GM13976 (cell line): ENCODE measurements around the gene KLHL12.

Experiments used
- DNase-seq: peaks from one replicate; pipeline ENCODE4 v3.0.0; 2012; ENCODE audit warnings: low spot score
- in situ Hi-C: fragments of 300-500 bp; cut with MboI; formaldehyde crosslinking; loops from one replicate; pipeline ENCODE4 v1.12.0; 2022; ENCODE audit warnings: low sequenced_read_pairs, mixed read lengths, inconsistent platforms; ENCODE audit not compliant: unreplicated experiment
- TF ChIP-seq, protein P1 (sequence below): IDR thresholded peaks from 2 replicates; pipeline ENCODE4 v1.5.1; 2012; ENCODE audit warnings: borderline replicate concordance, mild to moderate bottlenecking; ENCODE audit not compliant: insufficient read depth; ENCODE audit errors: extremely low read depth, missing control alignments, control extremely low read depth

The KLHL12 gene

GRCh38 chr1:202873026-202873425 is 54.0 kb downstream of the KLHL12 start:
- in situ Hi-C loops = no loop called here
- TF ChIP-seq, protein P1, sequence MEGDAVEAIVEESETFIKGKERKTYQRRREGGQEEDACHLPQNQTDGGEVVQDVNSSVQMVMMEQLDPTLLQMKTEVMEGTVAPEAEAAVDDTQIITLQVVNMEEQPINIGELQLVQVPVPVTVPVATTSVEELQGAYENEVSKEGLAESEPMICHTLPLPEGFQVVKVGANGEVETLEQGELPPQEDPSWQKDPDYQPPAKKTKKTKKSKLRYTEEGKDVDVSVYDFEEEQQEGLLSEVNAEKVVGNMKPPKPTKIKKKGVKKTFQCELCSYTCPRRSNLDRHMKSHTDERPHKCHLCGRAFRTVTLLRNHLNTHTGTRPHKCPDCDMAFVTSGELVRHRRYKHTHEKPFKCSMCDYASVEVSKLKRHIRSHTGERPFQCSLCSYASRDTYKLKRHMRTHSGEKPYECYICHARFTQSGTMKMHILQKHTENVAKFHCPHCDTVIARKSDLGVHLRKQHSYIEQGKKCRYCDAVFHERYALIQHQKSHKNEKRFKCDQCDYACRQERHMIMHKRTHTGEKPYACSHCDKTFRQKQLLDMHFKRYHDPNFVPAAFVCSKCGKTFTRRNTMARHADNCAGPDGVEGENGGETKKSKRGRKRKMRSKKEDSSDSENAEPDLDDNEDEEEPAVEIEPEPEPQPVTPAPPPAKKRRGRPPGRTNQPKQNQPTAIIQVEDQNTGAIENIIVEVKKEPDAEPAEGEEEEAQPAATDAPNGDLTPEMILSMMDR = no peak
- DNase-seq = no peak

GRCh38 chr1:202871367-202871766 is 55.7 kb downstream of the KLHL12 start:
- no peak for DNase-seq

DNA sequence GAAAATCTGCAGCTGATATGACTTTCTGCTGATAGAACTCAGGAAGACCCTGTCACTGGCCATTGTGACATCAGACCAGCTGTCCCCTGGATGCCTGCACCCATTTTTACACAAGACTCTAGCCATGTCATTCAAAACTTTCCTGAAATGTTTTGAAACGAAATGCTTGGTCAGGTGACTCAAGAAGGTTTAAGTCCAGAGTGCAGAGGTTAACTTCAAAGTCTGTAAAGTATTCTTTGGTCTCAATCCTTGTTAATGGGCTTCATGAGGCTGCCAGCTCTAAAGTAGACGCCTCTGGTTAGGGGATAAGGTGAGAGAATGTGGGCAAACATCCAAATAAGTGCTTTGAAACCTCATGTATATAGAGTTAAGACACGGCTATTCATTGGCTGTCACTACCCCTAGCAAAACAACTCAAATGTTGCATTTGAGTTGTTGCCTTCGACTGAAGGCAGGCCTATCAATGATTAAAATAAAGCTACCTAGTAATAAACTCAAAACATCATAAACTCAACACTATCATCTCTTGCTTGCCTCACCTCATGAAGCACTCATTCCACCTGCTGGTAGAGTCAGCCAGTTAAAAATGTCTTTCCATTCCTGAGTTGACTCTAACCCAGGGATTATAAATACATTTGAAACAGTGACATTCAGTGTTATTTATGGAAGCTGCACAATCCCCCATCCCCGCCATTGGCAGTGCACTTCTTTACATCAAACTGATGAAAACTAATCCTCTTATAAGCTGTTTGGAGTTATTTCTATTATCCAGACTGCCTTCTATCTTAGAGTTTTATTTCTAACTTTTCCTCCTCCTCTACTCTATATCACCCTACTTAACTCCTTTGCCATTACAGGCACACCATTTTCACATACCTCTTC is 64.1 kb downstream of the KLHL12 start:
- no peak for DNase-seq
- in situ Hi-C loops = no loop called here
- TF ChIP-seq, protein P1 = no peak

More at GRCh38 chr1:202871367-202871766, 55.7 kb downstream of the KLHL12 start:
- in situ Hi-C loops = no loop called here
- TF ChIP-seq, protein P1 = no peak

GRCh38 chr1:202861420-202862132 is 65.5 kb downstream of the KLHL12 start:
- TF ChIP-seq, protein P1 = no peak
- DNase-seq = peak; percentile 94
- in situ Hi-C loops = no loop called here

- in situ Hi-C loops = no loop called here
- TF ChIP-seq, protein P1 = no peak
- DNase-seq = peak; percentile 64
Measured at GRCh38 chr1:202860744-202861419, 66.2 kb downstream of the KLHL12 start.

GRCh38 chr1:202858789-202859414 is 68.1 kb downstream of the KLHL12 start:
- no peak for DNase-seq
- TF ChIP-seq, protein P1 = no peak
- in situ Hi-C loops = no loop called here
